ENCODE results near the gene MBNL1. TPM values are rescaled to one million over a fixed set of nuclear protein-coding genes. Genes with fewer than 3 reads are reported as not detected.
A peak's percentile ranks its signal among the peaks of the same experiment; 100 is the strongest.

The MBNL1 gene
- total RNA-seq, 1 experiment from 2014 or later = 265 TPM

DNA sequence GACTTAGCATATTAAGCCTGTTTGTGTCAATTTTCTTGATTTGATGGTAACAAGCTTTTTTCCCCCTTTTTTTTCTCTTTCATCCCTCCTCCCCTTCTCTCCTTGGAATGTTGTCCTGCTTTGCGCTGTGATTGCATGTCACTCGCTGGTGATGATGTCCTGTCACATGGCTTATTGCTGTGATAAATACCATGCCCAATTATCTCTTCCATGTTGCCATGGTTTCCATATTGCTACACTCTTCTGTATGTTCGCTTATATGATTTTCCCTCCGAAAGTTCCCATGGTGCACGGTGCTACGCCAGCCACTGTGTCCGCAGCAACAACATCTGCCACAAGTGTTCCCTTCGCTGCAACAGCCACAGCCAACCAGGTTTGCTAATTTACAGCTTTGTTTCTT is 187.3 kb downstream of the MBNL1 start:
- H4K20me1 ChIP-seq (ENCODE audit: insufficient read depth, low read depth, low read length) = no peaks in the 10 kb centered on the region
- H3K27ac ChIP-seq (ENCODE audit: low read length) = no peak overlapping the region

DNA sequence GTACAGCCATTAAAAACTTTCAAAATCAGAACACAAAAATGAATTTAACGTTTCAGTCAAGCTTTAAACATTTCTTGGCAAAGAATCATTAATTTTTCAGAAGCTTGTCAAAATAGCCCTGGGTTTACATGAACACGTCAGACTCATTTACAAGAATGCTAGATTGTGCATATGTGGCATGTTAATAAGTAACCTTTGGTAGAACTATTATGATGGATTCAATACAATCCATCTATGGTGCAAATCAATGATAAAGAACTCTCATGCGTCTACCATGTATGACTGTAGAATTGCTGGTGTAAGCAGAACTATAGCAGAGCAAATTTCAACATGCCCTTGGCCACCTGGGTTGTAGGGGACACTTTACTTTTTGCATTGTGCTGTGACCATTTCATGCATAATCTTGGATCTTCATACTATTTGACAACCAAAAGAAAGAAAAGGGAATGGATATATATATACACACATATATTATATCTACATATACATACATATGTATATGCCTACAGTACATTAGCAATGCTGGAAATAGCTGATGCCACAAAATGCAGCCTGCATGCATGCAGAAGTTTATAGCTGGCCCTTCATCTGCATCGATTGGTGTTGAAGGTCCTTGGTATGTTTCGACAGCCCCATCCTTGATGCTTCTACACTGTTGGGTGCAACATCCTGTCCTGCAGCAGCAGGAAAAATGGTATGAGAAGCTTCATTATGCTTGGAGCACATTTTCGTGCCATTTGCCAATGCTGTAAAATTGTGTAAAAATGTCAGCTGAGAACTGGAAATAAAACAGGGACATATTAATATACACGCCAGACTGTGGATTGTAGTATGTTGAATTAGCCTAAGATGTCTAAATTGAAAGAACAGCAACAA is 189.0 kb downstream of the MBNL1 start:
- no peaks in the 10 kb centered on the region for H3K9me3 ChIP-seq (ENCODE audit: low read length)
- no peak overlapping the region for H3K4me2 ChIP-seq (ENCODE audit: low read depth, low read length, poor library complexity, severe bottlenecking)
- peaks cover 31% of the 10 kb centered on the region for H3K79me2 ChIP-seq (ENCODE audit: low read length)
- no peak overlapping the region for H3K4me3 ChIP-seq (ENCODE audit: low read length)
- H3K36me3 ChIP-seq (ENCODE audit: insufficient read depth, low read length) = peaks cover 67% of the 10 kb centered on the region
- no peaks in the 10 kb centered on the region for H3K9me2 ChIP-seq (replicated peaks; ENCODE audit: insufficient read depth, low read length)
- H2AFZ ChIP-seq (ENCODE audit: low read length) = no peak overlapping the region
- H3K4me1 ChIP-seq (ENCODE audit: low read length) = peaks cover 7% of the 10 kb centered on the region; the same call in 1 of the 2 replicates
- H3K9ac ChIP-seq (ENCODE audit: low read length) = no peak overlapping the region
- H4K20me1 ChIP-seq (ENCODE audit: insufficient read depth, low read depth, low read length) = no peaks in the 10 kb centered on the region
- no peak for DNase-seq
- H3K27ac ChIP-seq (ENCODE audit: low read length) = no peak overlapping the region
- no peaks in the 10 kb centered on the region for H3K27me3 ChIP-seq (ENCODE audit: low read length)

More for the DNA sequence above, 187.3 kb downstream of the MBNL1 start:
- H3K9ac ChIP-seq (ENCODE audit: low read length) = no peak overlapping the region
- no peak for DNase-seq
- H3K4me2 ChIP-seq (ENCODE audit: low read depth, low read length, poor library complexity, severe bottlenecking) = no peak overlapping the region
- peaks cover 54% of the 10 kb centered on the region for H3K36me3 ChIP-seq (ENCODE audit: insufficient read depth, low read length)
- no peak overlapping the region for H2AFZ ChIP-seq (ENCODE audit: low read length)
- no peak overlapping the region for H3K4me3 ChIP-seq (ENCODE audit: low read length)
- no peaks in the 10 kb centered on the region for H3K9me3 ChIP-seq (ENCODE audit: low read length)
- peaks cover 43% of the 10 kb centered on the region for H3K79me2 ChIP-seq (ENCODE audit: low read length)
- H3K9me2 ChIP-seq (replicated peaks; ENCODE audit: insufficient read depth, low read length) = no peaks in the 10 kb centered on the region
- H3K27me3 ChIP-seq (ENCODE audit: low read length) = no peaks in the 10 kb centered on the region
- no peaks in the 10 kb centered on the region; the same call in 1 of the 2 replicates for H3K4me1 ChIP-seq (ENCODE audit: low read length)

GRCh38 chr3:152458376-152459117 is 189.8 kb downstream of the MBNL1 start:
- Histone ChIP-seq H3K36me3 (ENCODE audit: insufficient read depth, low read length) (peaks cover 68% of the 10 kb centered on the region), H2AFZ (ENCODE audit: low read length) (no peak overlapping the region), H3K4me2 (ENCODE audit: low read depth, low read length, poor library complexity, severe bottlenecking) (no peak overlapping the region), H3K4me3 (ENCODE audit: low read length) (no peak overlapping the region), H3K9me3 (ENCODE audit: low read length) (no peaks in the 10 kb centered on the region), H3K4me1 (ENCODE audit: low read length) (peaks cover 9% of the 10 kb centered on the region; the same call in 1 of the 2 replicates), H3K79me2 (ENCODE audit: low read length) (peaks cover 26% of the 10 kb centered on the region), H3K9ac (ENCODE audit: low read length) (no peak overlapping the region), H3K27ac (ENCODE audit: low read length) (no peak overlapping the region), H3K27me3 (ENCODE audit: low read length) (no peaks in the 10 kb centered on the region), H4K20me1 (ENCODE audit: insufficient read depth, low read depth, low read length) (no peaks in the 10 kb centered on the region), H3K9me2 (replicated peaks; ENCODE audit: insufficient read depth, low read length) (no peaks in the 10 kb centered on the region)
- no peak for DNase-seq

GRCh38 chr3:152459118-152459515 is 190.4 kb downstream of the MBNL1 start:
- Histone ChIP-seq H3K79me2 (ENCODE audit: low read length) (peaks cover 20% of the 10 kb centered on the region), H3K4me3 (ENCODE audit: low read length) (no peak overlapping the region), H3K9me2 (replicated peaks; ENCODE audit: insufficient read depth, low read length) (no peaks in the 10 kb centered on the region), H3K36me3 (ENCODE audit: insufficient read depth, low read length) (peaks cover 67% of the 10 kb centered on the region), H3K27ac (ENCODE audit: low read length) (no peak overlapping the region), H2AFZ (ENCODE audit: low read length) (no peak overlapping the region), H3K27me3 (ENCODE audit: low read length) (no peaks in the 10 kb centered on the region), H3K4me2 (ENCODE audit: low read depth, low read length, poor library complexity, severe bottlenecking) (no peak overlapping the region), H3K4me1 (ENCODE audit: low read length) (peaks cover 9% of the 10 kb centered on the region; the same call in 1 of the 2 replicates), H4K20me1 (ENCODE audit: insufficient read depth, low read depth, low read length) (no peaks in the 10 kb centered on the region), H3K9ac (ENCODE audit: low read length) (no peak overlapping the region), H3K9me3 (ENCODE audit: low read length) (no peaks in the 10 kb centered on the region)
- DNase-seq = no peak

GRCh38 chr3:152459572-152459971 is 190.8 kb downstream of the MBNL1 start:
- H3K9ac ChIP-seq (ENCODE audit: low read length) = no peak overlapping the region
- H3K79me2 ChIP-seq (ENCODE audit: low read length) = peaks cover 17% of the 10 kb centered on the region
- no peaks in the 10 kb centered on the region for H3K27me3 ChIP-seq (ENCODE audit: low read length)
- H3K4me3 ChIP-seq (ENCODE audit: low read length) = no peak overlapping the region
- H3K9me2 ChIP-seq (replicated peaks; ENCODE audit: insufficient read depth, low read length) = no peaks in the 10 kb centered on the region
- no peak overlapping the region for H3K4me2 ChIP-seq (ENCODE audit: low read depth, low read length, poor library complexity, severe bottlenecking)
- peaks cover 67% of the 10 kb centered on the region for H3K36me3 ChIP-seq (ENCODE audit: insufficient read depth, low read length)
- no peak overlapping the region for H3K27ac ChIP-seq (ENCODE audit: low read length)
- no peaks in the 10 kb centered on the region for H3K9me3 ChIP-seq (ENCODE audit: low read length)
- no peak overlapping the region for H2AFZ ChIP-seq (ENCODE audit: low read length)
- DNase-seq = no peak
- peaks cover 9% of the 10 kb centered on the region; the same call in 1 of the 2 replicates for H3K4me1 ChIP-seq (ENCODE audit: low read length)
- no peaks in the 10 kb centered on the region for H4K20me1 ChIP-seq (ENCODE audit: insufficient read depth, low read depth, low read length)

GRCh38 chr3:152460936-152461335 is 192.2 kb downstream of the MBNL1 start:
- Histone ChIP-seq H3K79me2 (ENCODE audit: low read length) (peaks cover 14% of the 10 kb centered on the region), H3K27ac (ENCODE audit: low read length) (no peak overlapping the region), H4K20me1 (ENCODE audit: insufficient read depth, low read depth, low read length) (no peaks in the 10 kb centered on the region), H3K4me2 (ENCODE audit: low read depth, low read length, poor library complexity, severe bottlenecking) (no peak overlapping the region), H2AFZ (ENCODE audit: low read length) (no peak overlapping the region), H3K9ac (ENCODE audit: low read length) (no peak overlapping the region), H3K4me3 (ENCODE audit: low read length) (no peak overlapping the region), H3K4me1 (ENCODE audit: low read length) (peaks cover 9% of the 10 kb centered on the region; the same call in 1 of the 2 replicates), H3K9me3 (ENCODE audit: low read length) (no peaks in the 10 kb centered on the region), H3K27me3 (ENCODE audit: low read length) (no peaks in the 10 kb centered on the region), H3K9me2 (replicated peaks; ENCODE audit: insufficient read depth, low read length) (no peaks in the 10 kb centered on the region), H3K36me3 (ENCODE audit: insufficient read depth, low read length) (peaks cover 77% of the 10 kb centered on the region)
- no peak for DNase-seq

DNA sequence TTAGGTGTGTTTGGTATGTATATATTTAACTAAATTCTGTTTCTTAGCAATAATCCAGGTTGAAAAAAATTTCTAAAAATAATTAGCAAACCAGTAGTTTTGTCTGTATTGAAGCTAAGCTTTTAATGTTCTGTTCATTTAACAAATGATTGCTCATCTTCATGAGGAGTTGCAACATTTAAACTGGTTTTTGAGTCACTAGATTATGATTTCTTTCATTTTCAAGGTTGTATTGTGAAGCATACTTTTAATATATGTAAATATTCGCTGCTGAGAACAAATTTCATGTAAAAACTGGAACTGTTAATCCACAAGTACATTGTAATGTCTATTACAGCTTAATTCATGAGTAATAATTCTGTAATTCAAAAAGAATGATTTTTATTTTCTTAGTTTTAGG is 192.7 kb downstream of the MBNL1 start:
- no peak for DNase-seq
- Histone ChIP-seq H3K36me3 (ENCODE audit: insufficient read depth, low read length) (peaks cover 72% of the 10 kb centered on the region), H3K9me2 (replicated peaks; ENCODE audit: insufficient read depth, low read length) (no peaks in the 10 kb centered on the region), H3K27ac (ENCODE audit: low read length) (no peak overlapping the region), H4K20me1 (ENCODE audit: insufficient read depth, low read depth, low read length) (no peaks in the 10 kb centered on the region), H2AFZ (ENCODE audit: low read length) (no peak overlapping the region), H3K79me2 (ENCODE audit: low read length) (peaks cover 8% of the 10 kb centered on the region), H3K4me3 (ENCODE audit: low read length) (no peak overlapping the region), H3K27me3 (ENCODE audit: low read length) (no peaks in the 10 kb centered on the region), H3K4me2 (ENCODE audit: low read depth, low read length, poor library complexity, severe bottlenecking) (no peak overlapping the region), H3K9ac (ENCODE audit: low read length) (no peak overlapping the region), H3K4me1 (ENCODE audit: low read length) (peaks cover 9% of the 10 kb centered on the region; the same call in 1 of the 2 replicates), H3K9me3 (ENCODE audit: low read length) (no peaks in the 10 kb centered on the region)

DNA sequence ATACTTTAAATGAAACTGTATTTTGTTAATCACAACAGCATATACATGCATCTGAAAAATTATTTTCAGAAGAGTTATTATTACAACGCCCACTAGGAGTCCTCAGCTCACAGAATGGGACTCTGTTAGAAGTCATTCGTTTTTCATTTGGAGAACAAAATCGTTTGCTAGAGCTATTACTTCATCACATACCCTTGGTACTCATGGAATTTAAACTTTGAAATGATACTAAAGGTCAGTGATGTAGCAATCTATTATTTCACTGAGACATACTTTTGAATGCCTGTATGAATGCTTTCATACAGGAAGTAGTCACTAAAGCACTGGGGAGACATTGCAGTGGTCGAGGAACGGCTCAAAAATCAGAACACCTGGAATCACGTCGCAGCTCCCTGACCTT is 198.1 kb downstream of the MBNL1 start:
- Histone ChIP-seq H3K79me2 (ENCODE audit: low read length) (no peaks in the 10 kb centered on the region), H4K20me1 (ENCODE audit: insufficient read depth, low read depth, low read length) (no peaks in the 10 kb centered on the region), H3K4me2 (ENCODE audit: low read depth, low read length, poor library complexity, severe bottlenecking) (no peak overlapping the region), H3K4me1 (ENCODE audit: low read length) (peaks cover 5% of the 10 kb centered on the region; the same call in 1 of the 2 replicates), H3K9me3 (ENCODE audit: low read length) (no peaks in the 10 kb centered on the region), H3K27me3 (ENCODE audit: low read length) (no peaks in the 10 kb centered on the region), H3K27ac (ENCODE audit: low read length) (no peak overlapping the region), H3K9me2 (replicated peaks; ENCODE audit: insufficient read depth, low read length) (no peaks in the 10 kb centered on the region), H3K4me3 (ENCODE audit: low read length) (no peak overlapping the region), H3K36me3 (ENCODE audit: insufficient read depth, low read length) (peaks cover 33% of the 10 kb centered on the region; the same call in 1 of the 2 replicates), H3K9ac (ENCODE audit: low read length) (no peak overlapping the region), H2AFZ (ENCODE audit: low read length) (no peak overlapping the region)
- peak; percentile 72 for DNase-seq

Measured in Karpas-422 (cell line).